Mesothelial cell of epicardium (in vitro differentiated cells): ENCODE measurements around the gene MFN2. TPM values are rescaled to one million over a fixed set of nuclear protein-coding genes. Genes with fewer than 3 reads are reported as not detected.
"Not testable (repeated sequence)": the region's sequence is repeated elsewhere in the genome, so short reads cannot be mapped to it uniquely, and the experiment has no call there.

Source experiments
- DNase-seq, 2 experiments: peaks; one replicate each; pipeline ENCODE4 v3.0.0; 2021; ENCODE audit warnings: low spot score in 2 of 2; ENCODE audit not compliant: unreplicated experiment in 2 of 2
- H3K27ac Mint-ChIP-seq: 2 replicates; pipeline ENCODE4 v1.8.0; 2021; ENCODE audit warnings: mixed read lengths
- H3K27me3 Mint-ChIP-seq: 2 replicates; pipeline ENCODE4 v1.8.0; 2021; ENCODE audit warnings: low read depth, mixed read lengths
- H3K36me3 Mint-ChIP-seq: 2 replicates; pipeline ENCODE4 v1.8.0; 2021; ENCODE audit warnings: mixed read lengths
- H3K4me1 Mint-ChIP-seq: 2 replicates; pipeline ENCODE4 v1.8.0; 2021; ENCODE audit warnings: mixed read lengths
- H3K4me3 Mint-ChIP-seq: 2 replicates; pipeline ENCODE4 v1.8.0; 2021; ENCODE audit warnings: mild to moderate bottlenecking, moderate library complexity, mixed read lengths
- H3K9me3 Mint-ChIP-seq: 2 replicates; pipeline ENCODE4 v1.8.0; 2021; ENCODE audit warnings: mixed read lengths
- CTCF ChIP-seq: fragments of 200-600 bp; sonication (generic); IDR thresholded peaks from one replicate; pipeline ENCODE4 v1.5.0; 2021; ENCODE audit warnings: antibody characterized with exemption; ENCODE audit not compliant: unreplicated experiment
- total RNA-seq: library from RNA; stranded (reverse); gene quantifications from 3 replicates; pipeline ENCODE4 v1.2.1, GENCODE V29; 2021

The MFN2 gene
- total RNA-seq, 1 donor from 2014 or later: 53.7 TPM

DNA sequence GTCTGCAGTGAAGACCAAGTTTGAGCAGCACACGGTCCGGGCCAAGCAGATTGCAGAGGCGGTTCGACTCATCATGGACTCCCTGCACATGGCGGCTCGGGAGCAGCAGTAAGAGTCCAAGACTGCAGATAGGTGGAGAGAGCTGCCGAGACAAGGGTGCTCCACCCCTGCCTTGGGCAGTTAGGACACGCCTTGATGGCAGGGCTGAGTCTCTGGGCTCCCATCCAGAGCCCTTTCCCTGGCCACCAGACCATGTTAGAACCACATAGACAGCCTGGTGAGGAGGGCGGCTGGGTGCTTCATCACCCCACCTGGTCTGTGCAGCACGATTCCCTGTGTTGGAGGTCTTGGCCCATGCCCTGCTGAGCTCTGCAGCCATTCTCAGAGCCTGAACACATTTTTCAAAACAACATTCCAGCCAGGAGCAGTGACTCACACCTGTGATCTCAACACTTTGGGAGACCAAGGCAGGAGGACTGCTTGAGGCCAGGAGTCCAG is 21.8 kb downstream of the MFN2 start:
- Mint-ChIP-seq H3K27ac (no peak overlapping the region), H3K36me3 (peaks cover 50% of the 10 kb centered on the region), H3K4me1 (no peaks in the 10 kb centered on the region), H3K27me3 (no peaks in the 10 kb centered on the region), H3K4me3 (no peak overlapping the region), H3K9me3 (no peaks in the 10 kb centered on the region)
- no peak for TF ChIP-seq CTCF
- DNase-seq: no peak

GRCh38 chr1:12003762-12004161 is 23.5 kb downstream of the MFN2 start:
- no peak overlapping the region for H3K27ac Mint-ChIP-seq
- no peak overlapping the region for H3K4me3 Mint-ChIP-seq
- no peak for TF ChIP-seq CTCF
- peaks cover 53% of the 10 kb centered on the region for H3K36me3 Mint-ChIP-seq
- no peaks in the 10 kb centered on the region for H3K27me3 Mint-ChIP-seq
- no peaks in the 10 kb centered on the region for H3K9me3 Mint-ChIP-seq
- H3K4me1 Mint-ChIP-seq: no peaks in the 10 kb centered on the region
- no peak for DNase-seq

GRCh38 chr1:12005488-12006166 is 25.4 kb downstream of the MFN2 start:
- H3K4me1 Mint-ChIP-seq: no peaks in the 10 kb centered on the region
- no peak for DNase-seq
- TF ChIP-seq CTCF: no peak
- H3K27ac Mint-ChIP-seq: no peak overlapping the region
- no peaks in the 10 kb centered on the region for H3K9me3 Mint-ChIP-seq
- no peak overlapping the region for H3K4me3 Mint-ChIP-seq
- H3K36me3 Mint-ChIP-seq: peaks cover 64% of the 10 kb centered on the region
- no peaks in the 10 kb centered on the region for H3K27me3 Mint-ChIP-seq

DNA sequence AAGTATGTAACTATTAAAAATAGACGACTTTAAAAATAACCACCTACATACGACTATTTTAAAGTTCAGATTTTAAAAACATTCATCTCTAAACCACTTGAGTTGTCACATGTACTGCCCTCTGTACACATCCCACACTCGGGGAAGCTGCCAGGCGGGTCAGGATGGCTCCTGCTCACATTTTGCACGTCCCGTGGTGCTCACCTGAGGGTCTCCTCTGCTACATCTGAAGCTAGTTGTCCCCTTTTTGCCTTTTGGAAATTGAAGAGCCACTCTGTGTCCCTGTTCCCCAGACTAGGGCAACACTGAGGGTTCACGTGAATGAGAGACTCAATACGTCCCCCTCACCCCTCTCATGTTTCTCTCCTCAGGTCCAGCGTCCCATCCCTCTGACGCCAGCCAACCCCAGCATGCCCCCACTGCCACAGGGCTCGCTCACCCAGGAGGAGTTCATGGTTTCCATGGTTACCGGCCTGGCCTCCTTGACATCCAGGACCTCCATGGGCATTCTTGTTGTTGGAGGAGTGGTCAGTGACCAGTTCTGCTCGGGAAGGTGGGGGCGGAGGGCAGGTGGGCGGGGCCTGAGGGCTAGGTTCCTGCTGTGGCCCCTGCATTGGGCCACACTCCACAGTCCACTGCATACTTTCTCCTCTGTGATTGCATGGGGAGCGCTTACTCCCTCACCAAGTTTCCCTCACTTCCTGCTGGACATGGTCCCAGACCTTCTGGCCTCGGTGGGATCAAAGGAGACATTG is 26.1 kb downstream of the MFN2 start:
- Mint-ChIP-seq H3K4me1 (no peaks in the 10 kb centered on the region), H3K9me3 (no peaks in the 10 kb centered on the region), H3K4me3 (no peak overlapping the region), H3K36me3 (peaks cover 66% of the 10 kb centered on the region), H3K27ac (no peak overlapping the region), H3K27me3 (no peaks in the 10 kb centered on the region)
- TF ChIP-seq CTCF: no peak
- no peak for DNase-seq

- H3K9me3 Mint-ChIP-seq: no peaks in the 10 kb centered on the region
- H3K27me3 Mint-ChIP-seq: no peaks in the 10 kb centered on the region
- H3K4me3 Mint-ChIP-seq: no peak overlapping the region
- no peaks in the 10 kb centered on the region for H3K4me1 Mint-ChIP-seq
- peaks cover 65% of the 10 kb centered on the region for H3K36me3 Mint-ChIP-seq
- H3K27ac Mint-ChIP-seq: no peak overlapping the region
- no peak for DNase-seq
- no peak for TF ChIP-seq CTCF
Measured at GRCh38 chr1:12007204-12007603, 27.0 kb downstream of the MFN2 start.

DNA sequence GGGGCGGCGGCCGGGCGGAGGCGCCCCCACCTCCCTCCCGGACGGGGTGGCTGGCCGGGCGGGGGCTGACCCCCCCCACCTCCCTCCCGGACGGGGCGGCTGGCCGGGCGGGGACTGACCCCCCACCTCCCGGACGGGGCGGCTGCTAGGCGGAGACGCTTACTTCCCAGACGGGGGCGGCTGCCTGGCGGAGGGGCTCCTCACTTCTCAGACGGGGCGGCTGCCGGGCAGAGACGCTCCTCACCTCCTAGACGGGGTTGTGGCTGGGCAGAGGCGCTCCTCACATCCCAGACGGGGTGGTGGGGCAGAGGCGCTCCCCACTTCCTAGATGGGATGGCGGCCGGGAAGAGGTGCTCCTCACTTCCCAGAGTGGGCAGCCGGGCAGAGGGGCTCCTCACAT is 28.1 kb downstream of the MFN2 start:
- H3K36me3 Mint-ChIP-seq: peaks cover 58% of the 10 kb centered on the region

More for the DNA sequence above, 28.1 kb downstream of the MFN2 start:
- DNase-seq, H3K27ac Mint-ChIP-seq, H3K27me3 Mint-ChIP-seq, H3K4me3 Mint-ChIP-seq, H3K9me3 Mint-ChIP-seq, H3K4me1 Mint-ChIP-seq: not testable (repeated sequence)
